ENCODE results near the gene PMIS2.

The PMIS2 gene

GRCh38 chr19:35556846-35557538 is 29.0 kb upstream of the PMIS2 start:
- no peak for DNase-seq

GRCh38 chr19:35557539-35558399 is 28.2 kb upstream of the PMIS2 start:
- DNase-seq, result peak; percentile 47

GRCh38 chr19:35558400-35559280 is 27.3 kb upstream of the PMIS2 start:
- no peak for DNase-seq

GRCh38 chr19:35559281-35559659 is 26.7 kb upstream of the PMIS2 start:
- DNase-seq, result no peak

GRCh38 chr19:35559781-35560180 is 26.2 kb upstream of the PMIS2 start:
- no peak for DNase-seq

GRCh38 chr19:35560271-35560670 is 25.7 kb upstream of the PMIS2 start:
- no peak for DNase-seq

GRCh38 chr19:35560677-35561076 is 25.3 kb upstream of the PMIS2 start:
- no peak for DNase-seq

GRCh38 chr19:35561436-35561835 is 24.5 kb upstream of the PMIS2 start:
- no peak for DNase-seq

GRCh38 chr19:35562336-35562735 is 23.6 kb upstream of the PMIS2 start:
- DNase-seq, result no peak

- no peak for DNase-seq
These were observed 23.2 kb upstream of the PMIS2 start for GRCh38 chr19:35562776-35563175.

- no peak for DNase-seq
These were observed 22.7 kb upstream of the PMIS2 start, which contains the start of gene ATP4A for GRCh38 chr19:35563207-35563829. Gene ATP4A (minus strand): TSS chr19:35563658. CDS start chr19:35563629, 29 bp downstream.

GRCh38 chr19:35565016-35565856 is 20.7 kb upstream of the PMIS2 start:
- no peak for DNase-seq

- DNase-seq, result no peak
These were observed 19.2 kb upstream of the PMIS2 start for GRCh38 chr19:35566738-35567137.

- no peak for DNase-seq
These were observed 16.6 kb upstream of the PMIS2 start for GRCh38 chr19:35569281-35569781.

- no peak for DNase-seq
These were observed 14.5 kb upstream of the PMIS2 start for GRCh38 chr19:35571406-35571965.

GRCh38 chr19:35577918-35578317 is 8.1 kb upstream of the PMIS2 start:
- DNase-seq, result no peak

- no peak for DNase-seq
These were observed 7.3 kb upstream of the PMIS2 start for GRCh38 chr19:35578707-35579106.

- no peak for DNase-seq
These were observed 3.2 kb upstream of the PMIS2 start for GRCh38 chr19:35582760-35583159.

- DNase-seq, result no peak
These were observed 1.3 kb downstream of the PMIS2 start for GRCh38 chr19:35587321-35587720.

GRCh38 chr19:35590875-35591274 is 4.9 kb downstream of the PMIS2 start:
- no peak for DNase-seq

GRCh38 chr19:35592226-35592625 is 6.3 kb downstream of the PMIS2 start:
- peak; percentile 28 for DNase-seq

Measured in stimulated activated CD4-positive, alpha-beta T cell treated with anti-CD3 and anti-CD28 coated beads, Interleukin-4, amount 100 ng/mL, for 24 hours (primary cell).